HL-60 (cell line): Measurements from ENCODE around the gene DCTD.

Experiments used
- DNase-seq, 2 experiments: peaks; one replicate each; pipeline ENCODE4 v3.0.0-alpha.2; 2010 to 2020; ENCODE audit warnings: low read depth in 1 of 2, low spot score in 1 of 2
- H3K27ac ChIP-seq: fragments of 250-450 bp; sonication (Bioruptor Pico); replicated peaks from 2 replicates; pipeline ENCODE4 v1.5.1; 2020; ENCODE audit warnings: mild to moderate bottlenecking, moderate library complexity
- H3K27me3 ChIP-seq: fragments of 250-450 bp; sonication (Bioruptor Pico); 2 replicates; pipeline ENCODE4 v1.5.1; 2021; ENCODE audit warnings: mild to moderate bottlenecking, moderate library complexity; ENCODE audit not compliant: insufficient read depth, poor library complexity, severe bottlenecking
- H3K4me3 ChIP-seq: replicated peaks from 2 replicates; pipeline ENCODE4 v1.5.1; 2011; ENCODE audit warnings: mild to moderate bottlenecking, control low read depth, low read length; ENCODE audit not compliant: insufficient read depth
- GABPA ChIP-seq: IDR thresholded peaks from 2 replicates; pipeline ENCODE4 v1.6.1; 2012; ENCODE audit warnings: low read depth
- POLR2AphosphoS5 ChIP-seq: IDR thresholded peaks from 2 replicates; pipeline ENCODE4 v1.6.1; 2012; ENCODE audit warnings: low read depth
- REST ChIP-seq: IDR thresholded peaks from 2 replicates; pipeline ENCODE4 v1.6.1; 2012; ENCODE audit warnings: low read depth; ENCODE audit not compliant: insufficient replicate concordance
- SPI1 ChIP-seq: IDR thresholded peaks from 2 replicates; pipeline ENCODE4 v1.6.1; 2012; ENCODE audit warnings: low read depth, mild to moderate bottlenecking, borderline replicate concordance
- TF ChIP-seq, protein P1 (sequence below): IDR thresholded peaks from one replicate; pipeline ENCODE4 v1.5.1; 2011; ENCODE audit warnings: low read length, control low read depth, inconsistent platforms; ENCODE audit not compliant: insufficient read depth

DCTD gene

DNA sequence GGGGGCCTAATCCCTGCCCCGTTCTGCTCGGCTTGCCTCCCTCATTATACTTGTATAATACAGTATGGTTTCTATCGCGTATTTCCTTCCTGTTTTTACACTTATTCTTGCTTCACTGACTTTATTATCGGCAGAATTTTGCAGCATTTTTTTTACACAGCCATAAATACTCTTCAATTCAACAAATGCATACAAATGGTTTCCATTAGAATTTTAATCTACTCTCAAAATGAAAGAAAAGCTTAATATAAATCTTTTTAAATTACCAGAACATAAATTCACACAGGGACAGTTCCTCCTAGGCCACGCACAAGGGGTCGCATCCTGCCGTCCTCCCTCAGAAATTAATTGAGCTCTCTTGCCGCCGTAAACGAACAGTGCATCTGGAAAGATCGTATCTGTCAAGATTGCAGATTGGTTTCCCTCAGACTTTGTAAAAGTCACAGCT, 42.9 kb downstream of the DCTD start:
- Histone ChIP-seq H3K27ac (no peak overlapping the region), H3K4me3 (no peak overlapping the region), H3K27me3 (no peaks in the 10 kb centered on the region)
- no peak for TF ChIP-seq GABPA
- no peak for TF ChIP-seq SPI1
- TF ChIP-seq POLR2AphosphoS5 = no peak
- TF ChIP-seq, protein P1, sequence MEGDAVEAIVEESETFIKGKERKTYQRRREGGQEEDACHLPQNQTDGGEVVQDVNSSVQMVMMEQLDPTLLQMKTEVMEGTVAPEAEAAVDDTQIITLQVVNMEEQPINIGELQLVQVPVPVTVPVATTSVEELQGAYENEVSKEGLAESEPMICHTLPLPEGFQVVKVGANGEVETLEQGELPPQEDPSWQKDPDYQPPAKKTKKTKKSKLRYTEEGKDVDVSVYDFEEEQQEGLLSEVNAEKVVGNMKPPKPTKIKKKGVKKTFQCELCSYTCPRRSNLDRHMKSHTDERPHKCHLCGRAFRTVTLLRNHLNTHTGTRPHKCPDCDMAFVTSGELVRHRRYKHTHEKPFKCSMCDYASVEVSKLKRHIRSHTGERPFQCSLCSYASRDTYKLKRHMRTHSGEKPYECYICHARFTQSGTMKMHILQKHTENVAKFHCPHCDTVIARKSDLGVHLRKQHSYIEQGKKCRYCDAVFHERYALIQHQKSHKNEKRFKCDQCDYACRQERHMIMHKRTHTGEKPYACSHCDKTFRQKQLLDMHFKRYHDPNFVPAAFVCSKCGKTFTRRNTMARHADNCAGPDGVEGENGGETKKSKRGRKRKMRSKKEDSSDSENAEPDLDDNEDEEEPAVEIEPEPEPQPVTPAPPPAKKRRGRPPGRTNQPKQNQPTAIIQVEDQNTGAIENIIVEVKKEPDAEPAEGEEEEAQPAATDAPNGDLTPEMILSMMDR = no peak
- TF ChIP-seq REST = no peak
- DNase-seq = no peak

GRCh38 chr4:182873726-182874125, 43.5 kb downstream of the DCTD start:
- H3K27me3 ChIP-seq = no peaks in the 10 kb centered on the region
- H3K4me3 ChIP-seq = no peak overlapping the region
- H3K27ac ChIP-seq = no peak overlapping the region
- TF ChIP-seq SPI1 (no peak), POLR2AphosphoS5 (no peak), GABPA (no peak)
- TF ChIP-seq, protein P1 = no peak
- no peak for DNase-seq

DNA sequence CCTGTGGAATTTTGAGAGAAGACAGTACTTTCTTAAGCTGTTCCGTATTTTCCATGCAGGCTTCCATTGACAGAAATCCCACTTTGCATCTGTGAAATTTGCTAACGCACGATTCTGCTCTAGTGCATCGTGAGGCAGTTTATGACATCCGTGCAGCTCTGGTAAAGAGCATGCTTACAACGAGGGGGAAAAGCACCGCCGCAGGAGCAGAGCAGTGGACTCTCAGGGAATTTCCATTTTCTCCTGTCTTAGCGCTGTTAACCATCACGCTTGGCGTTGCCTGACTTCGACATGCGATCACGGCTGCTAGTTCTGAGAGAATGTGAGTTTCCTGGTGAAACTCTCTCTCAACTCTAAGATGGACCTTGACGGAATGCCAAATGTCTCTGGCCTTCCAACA, 43.9 kb downstream of the DCTD start:
- Histone ChIP-seq H3K4me3 (no peak overlapping the region), H3K27ac (no peak overlapping the region), H3K27me3 (no peaks in the 10 kb centered on the region)
- no peak for DNase-seq
- TF ChIP-seq, protein P1 = no peak
- TF ChIP-seq GABPA (no peak), POLR2AphosphoS5 (no peak), SPI1 (no peak), REST (no peak)

DNA sequence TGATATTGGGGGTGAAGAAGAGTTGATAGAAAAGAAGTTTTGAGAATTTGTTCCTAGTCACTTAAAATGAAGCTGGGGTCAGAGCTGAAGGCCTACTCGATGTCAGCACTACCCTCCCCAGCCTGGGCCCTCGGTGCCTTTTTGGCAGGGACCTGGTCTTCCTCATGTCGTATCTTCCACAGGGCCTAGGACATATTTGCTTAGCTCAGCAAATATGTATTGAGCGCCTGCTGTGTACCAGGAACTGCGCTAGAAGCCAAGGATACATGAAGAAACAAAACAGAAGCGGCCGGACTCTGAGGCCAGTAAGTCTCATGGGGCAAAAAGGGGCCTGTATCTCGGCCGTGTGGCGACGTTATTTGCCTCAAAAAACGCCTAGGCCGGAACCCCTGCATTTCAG, 44.3 kb downstream of the DCTD start:
- no peak for TF ChIP-seq SPI1
- Histone ChIP-seq H3K27ac (no peak overlapping the region), H3K4me3 (no peak overlapping the region), H3K27me3 (no peaks in the 10 kb centered on the region)
- DNase-seq = no peak
